ENCODE measurements around the gene ATP2B2. TPM values are rescaled to one million over a fixed set of nuclear protein-coding genes. Genes with fewer than 3 reads are reported as not detected.

The ATP2B2 gene
- total RNA-seq, 1 donor from 2014 or later = not detected

GRCh38 chr3:10505791-10506585 is 602 bp upstream of the ATP2B2 start:
- H3K36me3 ChIP-seq (ENCODE audit: control insufficient read depth, insufficient read depth, low read length) = no peaks in the 10 kb centered on the region
- peaks cover 45% of the 10 kb centered on the region for H3K27me3 ChIP-seq (ENCODE audit: control insufficient read depth, insufficient read depth, low read length)
- no peak for DNase-seq (ENCODE audit: low read depth)
- H3K4me3 ChIP-seq (ENCODE audit: low read depth, low read length) = no peak overlapping the region
- TF ChIP-seq, protein P1, sequence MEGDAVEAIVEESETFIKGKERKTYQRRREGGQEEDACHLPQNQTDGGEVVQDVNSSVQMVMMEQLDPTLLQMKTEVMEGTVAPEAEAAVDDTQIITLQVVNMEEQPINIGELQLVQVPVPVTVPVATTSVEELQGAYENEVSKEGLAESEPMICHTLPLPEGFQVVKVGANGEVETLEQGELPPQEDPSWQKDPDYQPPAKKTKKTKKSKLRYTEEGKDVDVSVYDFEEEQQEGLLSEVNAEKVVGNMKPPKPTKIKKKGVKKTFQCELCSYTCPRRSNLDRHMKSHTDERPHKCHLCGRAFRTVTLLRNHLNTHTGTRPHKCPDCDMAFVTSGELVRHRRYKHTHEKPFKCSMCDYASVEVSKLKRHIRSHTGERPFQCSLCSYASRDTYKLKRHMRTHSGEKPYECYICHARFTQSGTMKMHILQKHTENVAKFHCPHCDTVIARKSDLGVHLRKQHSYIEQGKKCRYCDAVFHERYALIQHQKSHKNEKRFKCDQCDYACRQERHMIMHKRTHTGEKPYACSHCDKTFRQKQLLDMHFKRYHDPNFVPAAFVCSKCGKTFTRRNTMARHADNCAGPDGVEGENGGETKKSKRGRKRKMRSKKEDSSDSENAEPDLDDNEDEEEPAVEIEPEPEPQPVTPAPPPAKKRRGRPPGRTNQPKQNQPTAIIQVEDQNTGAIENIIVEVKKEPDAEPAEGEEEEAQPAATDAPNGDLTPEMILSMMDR (IDR thresholded peaks at IDR 0.05; ENCODE audit: insufficient read depth, low read length, poor library complexity, severe bottlenecking) = no peak

- no peaks in the 10 kb centered on the region for H3K36me3 ChIP-seq (ENCODE audit: control insufficient read depth, insufficient read depth, low read length)
- TF ChIP-seq, protein P1 (IDR thresholded peaks at IDR 0.05; ENCODE audit: insufficient read depth, low read length, poor library complexity, severe bottlenecking) = no peak
- peaks cover 43% of the 10 kb centered on the region for H3K27me3 ChIP-seq (ENCODE audit: control insufficient read depth, insufficient read depth, low read length)
- no peak overlapping the region for H3K4me3 ChIP-seq (ENCODE audit: low read depth, low read length)
- DNase-seq (ENCODE audit: low read depth) = no peak
These were observed 976 bp downstream of the ATP2B2 start for GRCh38 chr3:10504171-10505049.

- TF ChIP-seq, protein P1 (IDR thresholded peaks at IDR 0.05; ENCODE audit: insufficient read depth, low read length, poor library complexity, severe bottlenecking) = no peak
- no peak for DNase-seq (ENCODE audit: low read depth)
- Histone ChIP-seq H3K36me3 (ENCODE audit: control insufficient read depth, insufficient read depth, low read length) (no peaks in the 10 kb centered on the region), H3K4me3 (ENCODE audit: low read depth, low read length) (no peak overlapping the region), H3K27me3 (ENCODE audit: control insufficient read depth, insufficient read depth, low read length) (peaks cover 40% of the 10 kb centered on the region)
These were observed 2.1 kb downstream of the ATP2B2 start for GRCh38 chr3:10503217-10503796.

- Histone ChIP-seq H3K36me3 (ENCODE audit: control insufficient read depth, insufficient read depth, low read length) (no peaks in the 10 kb centered on the region), H3K4me3 (ENCODE audit: low read depth, low read length) (no peak overlapping the region), H3K27me3 (ENCODE audit: control insufficient read depth, insufficient read depth, low read length) (peaks cover 43% of the 10 kb centered on the region)
- no peak for DNase-seq (ENCODE audit: low read depth)
- TF ChIP-seq, protein P1 (IDR thresholded peaks at IDR 0.05; ENCODE audit: insufficient read depth, low read length, poor library complexity, severe bottlenecking) = no peak
These were observed 3.1 kb downstream of the ATP2B2 start for GRCh38 chr3:10502185-10502880.

GRCh38 chr3:10501664-10502052 is 3.7 kb downstream of the ATP2B2 start:
- no peaks in the 10 kb centered on the region for H3K36me3 ChIP-seq (ENCODE audit: control insufficient read depth, insufficient read depth, low read length)
- DNase-seq (ENCODE audit: low read depth) = no peak
- H3K4me3 ChIP-seq (ENCODE audit: low read depth, low read length) = no peak overlapping the region
- TF ChIP-seq, protein P1 (IDR thresholded peaks at IDR 0.05; ENCODE audit: insufficient read depth, low read length, poor library complexity, severe bottlenecking) = no peak
- peaks cover 42% of the 10 kb centered on the region for H3K27me3 ChIP-seq (ENCODE audit: control insufficient read depth, insufficient read depth, low read length)
